HepG2 (cell line): ENCODE data around the gene FXYD5. TPM values are rescaled to one million over a fixed set of nuclear protein-coding genes. Genes with fewer than 3 reads are reported as not detected.

ENCODE experiments used
- CREB1 ChIP-seq, 2 experiments: fragments of 450-650 bp in 1 of 2; IDR thresholded peaks; 2 replicates each; pipeline ENCODE4 v1.6.1; 2016 to 2017; ENCODE audit warnings: control low read depth in 1 of 2, mild to moderate bottlenecking in 1 of 2, missing compliant biosample characterization in 1 of 2, missing genetic modification characterization in 1 of 2
- EHMT2 ChIP-seq: fragments of 200-600 bp; sonication (generic); IDR thresholded peaks from 2 replicates; pipeline ENCODE4 v1.7.0; 2017; ENCODE audit warnings: antibody characterized with exemption, low read depth, low read length, borderline replicate concordance
- ELF4 ChIP-seq: sonication (generic); formaldehyde crosslinking; IDR thresholded peaks from 2 replicates; pipeline ENCODE4 v1.5.0; 2020; ENCODE audit warnings: missing genetic modification reagents, mild to moderate bottlenecking, moderate library complexity, borderline replicate concordance
- ELK4 ChIP-seq: sonication (generic); formaldehyde crosslinking; IDR thresholded peaks from 2 replicates; pipeline ENCODE4 v1.9.0; 2021; ENCODE audit warnings: missing genetic modification reagents, borderline replicate concordance
- GATA4 ChIP-seq: sonication (generic); IDR thresholded peaks from 2 replicates; pipeline ENCODE4 v1.6.1; 2016; ENCODE audit warnings: antibody characterized with exemption, low read depth, borderline replicate concordance
- MAF1 ChIP-seq: sonication (generic); formaldehyde crosslinking; IDR thresholded peaks from 2 replicates; pipeline ENCODE4 v1.5.0; 2020; ENCODE audit warnings: missing genetic modification reagents, borderline replicate concordance
- PHF8 ChIP-seq: sonication (generic); formaldehyde crosslinking; IDR thresholded peaks from 2 replicates; pipeline ENCODE4 v1.5.0; 2020; ENCODE audit warnings: missing genetic modification reagents
- RNF219 ChIP-seq: sonication (generic); formaldehyde crosslinking; IDR thresholded peaks from 2 replicates; pipeline ENCODE4 v1.5.0; 2020; ENCODE audit warnings: mild to moderate bottlenecking, missing genetic modification reagents
- TBL1XR1 ChIP-seq: fragments of 150-350 bp; IDR thresholded peaks from 2 replicates; pipeline ENCODE4 v1.6.1; 2014; ENCODE audit warnings: borderline replicate concordance, low read length; ENCODE audit not compliant: partially characterized antibody
- TFDP1 ChIP-seq: IDR thresholded peaks from 2 replicates; pipeline ENCODE4 v1.6.1; 2016; ENCODE audit warnings: missing compliant biosample characterization, missing genetic modification reagents, borderline replicate concordance
- ZBTB37 ChIP-seq: sonication (generic); formaldehyde crosslinking; IDR thresholded peaks from 2 replicates; pipeline ENCODE4 v1.4.0; 2020; ENCODE audit warnings: mild to moderate bottlenecking, missing genetic modification reagents
- ZNF180 ChIP-seq: sonication (generic); formaldehyde crosslinking; IDR thresholded peaks from 2 replicates; pipeline ENCODE4 v1.4.0; 2020; ENCODE audit warnings: low read depth, missing genetic modification reagents, borderline replicate concordance
- ZNF205 ChIP-seq: IDR thresholded peaks from 2 replicates; pipeline ENCODE4 v1.6.1; 2018; ENCODE audit warnings: missing biosample characterization, missing genetic modification reagents
- ZNF367 ChIP-seq: sonication (generic); formaldehyde crosslinking; IDR thresholded peaks from 2 replicates; pipeline ENCODE4 v1.4.0; 2020; ENCODE audit warnings: missing genetic modification reagents, borderline replicate concordance
- ZNF572 ChIP-seq: sonication (generic); formaldehyde crosslinking; IDR thresholded peaks from 2 replicates; pipeline ENCODE4 v1.5.1; 2020; ENCODE audit warnings: mild to moderate bottlenecking, missing genetic modification reagents
- ZNF75D ChIP-seq: sonication (generic); formaldehyde crosslinking; IDR thresholded peaks from 2 replicates; pipeline ENCODE4 v1.8.1; 2023; ENCODE audit warnings: missing genetic modification reagents, mild to moderate bottlenecking, borderline replicate concordance
- polyA plus RNA-seq, 8 experiments: library from polyadenylated mRNA; depleted of rRNA in 3 of 8; stranded (reverse) in 7 of 8; unstranded in 1 of 8; fragments of >200 nt; fragmentation: Illumina TruSeq in 4 of 8; extraction: Trizol in 4 of 8; gene quantifications; 2 replicates each; pipeline versions ENCODE4 v1.2.1 to v1.2.3, GENCODE V29; 2011 to 2016; ENCODE audit warnings: low read depth in 4 of 8, missing spikeins in 1 of 8, mixed read lengths in 1 of 8; ENCODE audit not compliant: insufficient read depth in 1 of 8
- total RNA-seq, 5 experiments: library from RNA; depleted of rRNA; stranded (reverse); fragments of >200 nt; fragmentation: Illumina TruSeq; extraction: Trizol; gene quantifications; 2 replicates each; pipeline ENCODE4 v1.2.3, GENCODE V29; 2016; ENCODE audit warnings: low read depth in 1 of 5
- TF ChIP-seq, protein P1 (sequence below): sonication (generic); formaldehyde crosslinking; IDR thresholded peaks from 2 replicates; pipeline ENCODE4 v1.5.1; 2020; ENCODE audit warnings: mild to moderate bottlenecking, moderate library complexity, missing genetic modification reagents
- TF ChIP-seq, protein P2 (sequence below): IDR thresholded peaks from 2 replicates; pipeline ENCODE4 v1.6.1; 2016; ENCODE audit warnings: mild to moderate bottlenecking

FXYD5 gene
- total and polyA plus RNA-seq, 2 of the 13 experiments (the other 11 are each of a cell fraction or from before 2014, with no cell fraction given), result 0.65 TPM; not detected in 1

GRCh38 chr19:35136977-35137702 lies 17.4 kb upstream of the FXYD5 start (continued):
- TF ChIP-seq TFDP1 (no peak), RNF219 (CRISPR knock-in tag) (no peak), EHMT2 (no peak), ZNF205 (peak; percentile 57; the same call in 1 of the 2 replicates), ZNF367 (no peak), ZBTB37 (no peak), ELK4 (no peak), ZNF75D (CRISPR knock-in tag) (no peak), ELF4 (no peak), PHF8 (CRISPR knock-in tag) (no peak), ZNF180 (no peak), ZNF572 (no peak), GATA4 (no peak), TBL1XR1 (peak; percentile 87), CREB1 (IDR thresholded peaks at IDR 0.05) (no peak), CREB1 (CRISPR knock-in tag; IDR thresholded peaks at IDR 0.05) (peak; percentile 29), MAF1 (no peak)
- TF ChIP-seq, protein P1, sequence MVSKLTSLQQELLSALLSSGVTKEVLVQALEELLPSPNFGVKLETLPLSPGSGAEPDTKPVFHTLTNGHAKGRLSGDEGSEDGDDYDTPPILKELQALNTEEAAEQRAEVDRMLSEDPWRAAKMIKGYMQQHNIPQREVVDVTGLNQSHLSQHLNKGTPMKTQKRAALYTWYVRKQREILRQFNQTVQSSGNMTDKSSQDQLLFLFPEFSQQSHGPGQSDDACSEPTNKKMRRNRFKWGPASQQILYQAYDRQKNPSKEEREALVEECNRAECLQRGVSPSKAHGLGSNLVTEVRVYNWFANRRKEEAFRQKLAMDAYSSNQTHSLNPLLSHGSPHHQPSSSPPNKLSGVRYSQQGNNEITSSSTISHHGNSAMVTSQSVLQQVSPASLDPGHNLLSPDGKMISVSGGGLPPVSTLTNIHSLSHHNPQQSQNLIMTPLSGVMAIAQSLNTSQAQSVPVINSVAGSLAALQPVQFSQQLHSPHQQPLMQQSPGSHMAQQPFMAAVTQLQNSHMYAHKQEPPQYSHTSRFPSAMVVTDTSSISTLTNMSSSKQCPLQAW (CRISPR knock-in tag), result peak; percentile 75
- TF ChIP-seq, protein P2, sequence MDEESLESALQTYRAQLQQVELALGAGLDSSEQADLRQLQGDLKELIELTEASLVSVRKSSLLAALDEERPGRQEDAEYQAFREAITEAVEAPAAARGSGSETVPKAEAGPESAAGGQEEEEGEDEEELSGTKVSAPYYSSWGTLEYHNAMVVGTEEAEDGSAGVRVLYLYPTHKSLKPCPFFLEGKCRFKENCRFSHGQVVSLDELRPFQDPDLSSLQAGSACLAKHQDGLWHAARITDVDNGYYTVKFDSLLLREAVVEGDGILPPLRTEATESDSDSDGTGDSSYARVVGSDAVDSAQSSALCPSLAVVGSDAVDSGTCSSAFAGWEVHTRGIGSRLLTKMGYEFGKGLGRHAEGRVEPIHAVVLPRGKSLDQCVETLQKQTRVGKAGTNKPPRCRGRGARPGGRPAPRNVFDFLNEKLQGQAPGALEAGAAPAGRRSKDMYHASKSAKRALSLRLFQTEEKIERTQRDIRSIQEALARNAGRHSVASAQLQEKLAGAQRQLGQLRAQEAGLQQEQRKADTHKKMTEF (CRISPR knock-in tag), result peak; percentile 51
